GM12874 (cell line): ENCODE results near the gene SLPI.

Experiments used
- TF ChIP-seq, protein P1 (sequence below): IDR thresholded peaks from 2 replicates; pipeline ENCODE4 v1.5.1; 2011; ENCODE audit warnings: low read depth, mild to moderate bottlenecking, control low read depth, low read length, moderate library complexity; ENCODE audit not compliant: insufficient read depth

SLPI gene

DNA sequence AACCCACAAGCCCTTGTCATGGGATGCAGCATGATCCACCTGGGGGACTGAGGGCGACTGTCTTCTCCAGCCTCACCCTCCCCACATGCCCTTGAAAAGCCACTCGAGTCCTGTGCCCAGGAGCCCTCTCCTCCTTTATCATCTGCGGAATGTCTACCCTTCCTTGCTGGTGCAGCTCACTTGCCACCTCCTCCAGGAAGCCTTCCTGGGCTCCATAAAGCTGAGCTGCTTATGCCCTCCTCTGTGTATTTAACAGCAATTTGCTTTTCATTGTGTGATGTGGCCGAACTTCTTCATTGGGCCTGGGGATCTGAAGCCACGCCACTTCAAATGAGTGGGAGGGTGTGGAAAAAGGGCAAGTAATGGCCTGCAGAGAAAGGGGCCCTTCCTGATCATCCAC lies 34.5 kb upstream of the SLPI start:
- TF ChIP-seq, protein P1, sequence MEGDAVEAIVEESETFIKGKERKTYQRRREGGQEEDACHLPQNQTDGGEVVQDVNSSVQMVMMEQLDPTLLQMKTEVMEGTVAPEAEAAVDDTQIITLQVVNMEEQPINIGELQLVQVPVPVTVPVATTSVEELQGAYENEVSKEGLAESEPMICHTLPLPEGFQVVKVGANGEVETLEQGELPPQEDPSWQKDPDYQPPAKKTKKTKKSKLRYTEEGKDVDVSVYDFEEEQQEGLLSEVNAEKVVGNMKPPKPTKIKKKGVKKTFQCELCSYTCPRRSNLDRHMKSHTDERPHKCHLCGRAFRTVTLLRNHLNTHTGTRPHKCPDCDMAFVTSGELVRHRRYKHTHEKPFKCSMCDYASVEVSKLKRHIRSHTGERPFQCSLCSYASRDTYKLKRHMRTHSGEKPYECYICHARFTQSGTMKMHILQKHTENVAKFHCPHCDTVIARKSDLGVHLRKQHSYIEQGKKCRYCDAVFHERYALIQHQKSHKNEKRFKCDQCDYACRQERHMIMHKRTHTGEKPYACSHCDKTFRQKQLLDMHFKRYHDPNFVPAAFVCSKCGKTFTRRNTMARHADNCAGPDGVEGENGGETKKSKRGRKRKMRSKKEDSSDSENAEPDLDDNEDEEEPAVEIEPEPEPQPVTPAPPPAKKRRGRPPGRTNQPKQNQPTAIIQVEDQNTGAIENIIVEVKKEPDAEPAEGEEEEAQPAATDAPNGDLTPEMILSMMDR: no peak

- TF ChIP-seq, protein P1: no peak
These were observed 34.0 kb upstream of the SLPI start for GRCh38 chr20:45288376-45288775.

DNA sequence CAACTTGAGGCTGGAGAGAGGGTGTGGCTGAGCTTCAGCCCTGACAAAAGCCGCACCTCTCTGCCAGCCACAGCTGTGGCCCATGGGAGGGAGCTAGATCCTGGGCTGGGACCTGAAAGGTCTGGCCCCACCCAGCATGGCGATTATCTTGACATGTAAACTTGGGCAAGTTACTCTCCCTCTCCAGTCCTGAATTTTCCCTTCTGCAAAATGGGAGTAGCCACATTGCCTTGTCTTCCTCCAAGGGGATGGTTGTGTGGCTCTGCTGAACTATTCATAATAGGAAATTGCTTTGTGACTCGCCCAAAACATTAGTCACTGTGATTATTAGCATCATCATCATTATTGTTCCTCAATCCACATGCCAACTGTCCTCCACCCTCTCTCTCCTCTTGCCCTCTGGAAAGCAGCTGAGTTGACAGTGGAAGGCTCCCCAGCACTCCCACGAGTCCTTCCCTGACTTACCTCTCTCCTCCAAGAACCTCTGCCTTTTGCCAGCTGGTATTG lies 29.2 kb upstream of the SLPI start:
- TF ChIP-seq, protein P1: no peak

GRCh38 chr20:45282700-45283550 lies 28.6 kb upstream of the SLPI start:
- TF ChIP-seq, protein P1: no peak

DNA sequence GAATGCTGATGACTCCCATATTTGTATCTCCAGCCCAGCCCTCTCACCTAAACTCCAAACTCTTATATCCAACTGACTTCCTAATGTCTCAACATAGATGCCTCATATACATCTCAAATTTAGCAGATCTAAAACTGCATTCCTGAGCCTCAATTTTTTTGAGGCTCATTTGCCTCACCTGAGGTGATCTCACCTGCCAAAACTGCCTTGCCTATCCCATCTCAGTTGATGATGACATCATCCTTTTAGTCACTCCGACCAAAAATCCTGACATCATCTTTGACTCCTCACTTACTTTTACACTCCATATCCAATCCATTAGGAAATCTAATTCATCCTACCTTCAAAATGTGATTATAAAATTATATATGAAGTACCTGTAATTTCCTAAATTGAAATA lies 25.6 kb upstream of the SLPI start:
- TF ChIP-seq, protein P1: no peak

DNA sequence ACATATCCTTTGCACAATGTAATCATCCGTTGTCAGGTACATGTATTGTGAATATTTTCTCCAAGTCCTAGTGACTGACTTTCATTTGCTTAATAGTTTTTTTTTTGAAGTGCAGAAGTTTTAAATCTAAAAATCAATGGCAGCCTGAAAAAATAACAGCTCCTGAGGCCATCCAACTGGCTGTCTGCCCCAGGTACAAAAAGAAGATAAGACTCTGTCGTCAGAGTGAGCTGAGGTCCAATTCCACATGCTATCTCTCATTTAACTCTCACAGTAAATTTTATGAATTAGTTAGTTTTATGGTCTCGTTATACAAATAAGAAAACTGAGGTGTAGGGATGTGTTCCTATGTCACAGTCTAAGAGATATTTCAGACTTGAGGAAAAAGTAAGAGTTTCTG lies 21.0 kb upstream of the SLPI start:
- TF ChIP-seq, protein P1: no peak

- TF ChIP-seq, protein P1: no peak
These were observed 15.4 kb upstream of the SLPI start for GRCh38 chr20:45269754-45270270.
